Thoracic aorta (tissue), 2 donors: ENCODE results near the gene SNCB. TPM values are rescaled to one million over a fixed set of nuclear protein-coding genes. Genes with fewer than 3 reads are reported as not detected.

ENCODE experiments used
- ATAC-seq: fragments of 150-250 bp; one replicate; pipeline ENCODE4 v1.8.0; 2017; ENCODE audit warnings: low read depth; ENCODE audit not compliant: insufficient number of reproducible peaks, low FRiP score
- DNase-seq: peaks from one replicate; pipeline ENCODE4 v3.0.0-alpha.2; 2020; ENCODE audit warnings: low spot score
- H3K27ac ChIP-seq, 2 donors: fragments of 200-600 bp; sonication (generic); 1 replicate in 1 of 2; 2 replicates in 1 of 2; pipeline ENCODE4 v1.5.1; 2016; ENCODE audit warnings: mild to moderate bottlenecking in 2 of 2, moderate library complexity in 2 of 2
- H3K27me3 ChIP-seq: fragments of 200-600 bp; sonication (generic); replicated peaks from 2 replicates; pipeline ENCODE4 v1.6.0; 2016; ENCODE audit warnings: mild to moderate bottlenecking; ENCODE audit not compliant: insufficient read depth
- H3K36me3 ChIP-seq: fragments of 200-600 bp; sonication (generic); one replicate; pipeline ENCODE4 v1.5.1; 2016
- H3K4me1 ChIP-seq, 2 donors: fragments of 200-600 bp; sonication (generic); 1 replicate in 1 of 2; 2 replicates in 1 of 2; pipeline versions ENCODE4 v1.5.1 to v1.6.0; 2016; ENCODE audit warnings: low read depth in 2 of 2, mild to moderate bottlenecking in 1 of 2; ENCODE audit not compliant: control insufficient read depth in 1 of 2
- H3K4me3 ChIP-seq: fragments of 200-600 bp; sonication (generic); 2 replicates; pipeline ENCODE4 v1.5.1; 2016; ENCODE audit warnings: mild to moderate bottlenecking
- H3K9me3 ChIP-seq: fragments of 200-600 bp; sonication (generic); 2 replicates; pipeline ENCODE4 v1.5.1; 2016
- CTCF ChIP-seq: fragments of 200-600 bp; sonication (generic); IDR thresholded peaks from one replicate; pipeline ENCODE4 v1.5.1; 2019; ENCODE audit warnings: antibody characterized with exemption
- total RNA-seq, 2 donors: library from RNA; depleted of rRNA; stranded (reverse); fragments of >200 nt; gene quantifications; one replicate each; pipeline versions ENCODE4 v1.1.0 to v1.2.3, GENCODE V29; 2016

Gene SNCB
- total RNA-seq, 2 donors from 2014 or later, result not detected

GRCh38 chr5:176651472-176651980 is 21.2 kb upstream of the SNCB start:
- Histone ChIP-seq H3K4me3 (no peak overlapping the region), H3K27me3 (no peaks in the 10 kb centered on the region), H3K27ac (no peak overlapping the region), H3K36me3 (peaks cover 9% of the 10 kb centered on the region), H3K4me1 (peaks cover 11 to 19% of the 10 kb centered on the region in 2 donors), H3K9me3 (no peaks in the 10 kb centered on the region)
- DNase-seq, result no peak
- no peak for ATAC-seq
- TF ChIP-seq CTCF, result no peak

- no peak overlapping the region for H3K4me3 ChIP-seq
- H3K27me3 ChIP-seq, result no peaks in the 10 kb centered on the region
- no peak for DNase-seq
- peaks cover 11 to 21% of the 10 kb centered on the region in 2 donors for H3K4me1 ChIP-seq
- ATAC-seq, result no peak
- no peak overlapping the region for H3K27ac ChIP-seq
- no peak for TF ChIP-seq CTCF
- no peaks in the 10 kb centered on the region for H3K9me3 ChIP-seq
- peaks cover 7% of the 10 kb centered on the region for H3K36me3 ChIP-seq
Measured at GRCh38 chr5:176650354-176650884, 20.1 kb upstream of the SNCB start.

- DNase-seq (no peak), ATAC-seq (no peak)
- peaks cover 5% of the 10 kb centered on the region for H3K36me3 ChIP-seq
- H3K9me3 ChIP-seq, result no peaks in the 10 kb centered on the region
- H3K4me3 ChIP-seq, result peak overlapping the region; percentile 94
- no peak overlapping the region for H3K27ac ChIP-seq
- H3K27me3 ChIP-seq, result no peaks in the 10 kb centered on the region
- no peak for TF ChIP-seq CTCF
- H3K4me1 ChIP-seq, result peaks cover 11 to 21% of the 10 kb centered on the region in 2 donors
Measured at GRCh38 chr5:176648474-176649194, 18.3 kb upstream of the SNCB start.

- H3K27ac ChIP-seq, result peak overlapping the region; percentile 35 to 65
- ATAC-seq (no peak), DNase-seq (no peak)
- H3K36me3 ChIP-seq, result no peaks in the 10 kb centered on the region
- H3K9me3 ChIP-seq, result no peaks in the 10 kb centered on the region
- H3K4me1 ChIP-seq, result peaks cover 11 to 21% of the 10 kb centered on the region in 2 donors
- peak overlapping the region; percentile 94 for H3K4me3 ChIP-seq
- no peaks in the 10 kb centered on the region for H3K27me3 ChIP-seq
- no peak for TF ChIP-seq CTCF
Measured at GRCh38 chr5:176647843-176648473, 17.6 kb upstream of the SNCB start.
